Left lobe of liver (tissue), 2 donors: Measurements from ENCODE around the gene PIK3C2A. TPM values are rescaled to one million over a fixed set of nuclear protein-coding genes. Genes with fewer than 3 reads are reported as not detected.

Experiments
- ATAC-seq: fragments of 200-7000 bp; cut with Tn5 transposase; one replicate; pipeline ENCODE4 v1.9.1; 2020; ENCODE audit warnings: mild to moderate bottlenecking, moderate library complexity
- DNase-seq: peaks from one replicate; pipeline ENCODE4 v3.0.0-alpha.2; 2020; ENCODE audit warnings: low spot score
- total RNA-seq: library from RNA; stranded (reverse); gene quantifications from one replicate; pipeline ENCODE4 v1.2.1, GENCODE V29; 2021
- donor health status: DM: no; HTN: no; CAD: no; lungs with moderate emphysema.
- donor health status: DM: no; HTN: yes; CAD: no.

The PIK3C2A gene
- total RNA-seq, 1 donor from 2014 or later, result 20.5 TPM

DNA sequence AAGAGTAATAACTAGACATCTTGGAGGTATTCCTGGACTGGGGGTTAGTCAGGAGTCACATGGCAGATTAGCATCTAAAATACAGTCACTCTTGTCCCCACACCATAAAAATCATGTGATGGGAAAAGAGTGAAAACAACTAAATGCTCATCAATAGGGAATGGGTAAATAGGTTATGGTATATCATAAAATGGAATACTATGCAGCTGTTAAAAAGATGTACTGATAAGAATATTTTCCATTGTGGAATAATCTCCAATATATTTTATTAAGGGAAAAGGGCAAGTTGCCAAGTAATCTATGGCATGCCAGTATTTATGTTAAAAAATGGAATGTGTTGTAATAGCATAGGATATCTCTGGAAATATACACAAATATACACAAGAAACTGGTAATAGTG lies 6.6 kb upstream of the PIK3C2A start:
- ATAC-seq (no peak), DNase-seq (no peak)

DNA sequence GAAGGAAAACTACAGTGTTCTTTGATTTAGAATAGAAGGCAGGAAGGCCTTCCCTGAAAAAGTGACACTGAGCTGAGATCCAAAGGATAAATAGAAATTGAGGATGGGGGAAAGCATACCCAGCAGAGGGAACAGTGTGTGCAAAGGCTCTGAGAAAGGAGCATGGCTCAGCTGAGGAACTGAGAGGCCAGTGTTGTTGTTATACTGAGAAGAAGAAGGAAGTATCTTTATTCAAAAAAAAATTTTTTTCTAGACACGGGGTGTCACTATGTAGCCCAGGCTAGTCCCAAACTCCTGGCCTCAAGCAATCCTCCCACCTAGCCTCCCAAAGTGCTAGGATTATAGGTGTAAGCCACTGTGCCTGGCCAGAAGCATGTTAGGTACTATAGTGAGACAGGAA lies 3.5 kb upstream of the PIK3C2A start:
- ATAC-seq, result no peak
- DNase-seq, result no peak

DNA sequence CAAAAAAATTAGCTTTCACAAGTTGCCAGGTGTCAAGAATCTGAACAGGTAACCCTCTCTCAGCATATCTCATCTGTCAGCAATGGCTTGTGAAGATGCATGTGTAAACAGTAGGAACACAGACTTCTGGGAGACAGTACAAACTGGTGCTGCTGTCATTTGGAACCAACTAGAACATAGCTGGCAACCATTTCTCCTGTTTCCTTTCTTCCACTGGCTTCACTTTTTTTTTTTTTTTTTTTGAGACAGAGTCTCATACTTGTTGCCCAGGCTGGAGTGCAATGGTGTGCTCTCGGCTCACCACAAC lies 2.1 kb upstream of the PIK3C2A start:
- DNase-seq, result no peak
- no peak for ATAC-seq

DNA sequence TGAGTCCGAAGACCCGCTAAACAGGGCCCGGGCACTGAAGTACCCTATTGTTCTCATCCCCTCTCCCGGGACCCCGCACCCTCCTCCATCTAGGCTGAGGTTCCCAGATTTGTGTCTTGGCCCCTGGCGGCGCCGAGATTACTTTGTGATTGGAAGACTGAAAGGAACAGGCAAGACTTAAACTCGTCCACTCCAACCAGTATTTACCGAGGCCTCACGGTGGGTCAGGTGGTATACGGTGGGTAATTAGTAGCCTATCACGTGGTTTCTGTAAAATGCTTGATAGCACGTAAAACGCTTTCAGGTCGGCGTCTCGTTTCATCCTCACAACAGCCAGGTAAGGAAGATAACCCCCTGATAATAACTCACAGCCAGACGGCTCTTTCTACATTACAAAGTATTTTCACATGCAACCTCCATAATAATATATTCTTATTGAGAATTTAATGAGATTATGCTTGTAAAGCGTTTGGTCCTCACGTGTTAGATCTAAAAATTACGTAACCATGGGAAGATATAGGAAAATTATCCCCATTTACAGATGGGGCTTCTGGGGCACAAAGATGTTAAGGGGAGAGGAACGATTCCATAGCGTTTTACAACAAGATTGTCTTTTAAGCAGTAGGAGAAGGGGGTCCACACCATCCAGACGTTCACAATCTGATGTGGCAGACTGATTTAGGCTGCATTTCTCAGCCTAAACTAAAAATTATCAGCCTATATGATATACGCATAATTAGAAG lies 642 bp upstream of the PIK3C2A start:
- DNase-seq (no peak), ATAC-seq (peak; percentile 58)

DNA sequence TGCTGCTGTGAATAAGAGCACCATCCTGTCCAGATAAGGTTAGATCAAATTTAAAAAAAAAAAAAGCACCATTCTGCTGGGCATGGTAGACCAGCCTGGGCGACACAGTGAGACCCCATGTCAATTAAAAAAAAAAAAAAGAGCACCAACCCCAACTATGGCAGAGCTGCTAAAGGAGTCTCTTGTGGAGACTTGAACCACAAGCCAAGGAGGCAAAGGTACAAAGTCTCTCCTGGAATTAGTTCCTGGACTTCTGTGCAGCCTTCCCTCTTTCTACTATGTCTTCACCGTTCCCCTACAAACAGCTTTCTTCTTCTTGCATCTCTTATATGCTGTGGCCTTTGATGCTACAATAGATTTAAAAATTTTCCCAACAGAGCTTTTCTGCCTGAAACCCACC lies 1.3 kb downstream of the PIK3C2A start:
- DNase-seq (no peak), ATAC-seq (no peak)

DNA sequence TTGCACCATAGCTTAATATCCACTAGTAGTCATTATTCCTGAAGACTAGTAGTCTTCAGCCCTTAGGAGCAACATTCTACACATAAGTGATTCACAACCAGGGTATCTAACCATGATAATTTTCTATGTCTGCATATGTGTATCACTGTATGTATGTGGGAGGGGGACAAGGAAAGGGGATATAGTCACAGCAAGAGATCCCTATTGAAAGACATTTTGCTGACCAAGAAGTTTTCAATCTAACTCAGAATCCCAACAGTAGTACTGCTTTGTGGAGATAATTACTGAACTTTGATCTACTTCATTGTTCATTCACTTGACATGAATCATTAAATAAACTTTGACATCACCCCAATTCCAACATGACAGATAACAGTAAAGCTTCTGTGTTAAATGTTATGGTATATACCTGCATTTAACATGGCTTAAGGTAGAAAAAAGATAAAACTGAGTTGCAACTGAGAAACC lies 10.3 kb downstream of the PIK3C2A start:
- DNase-seq (no peak), ATAC-seq (peak; percentile 60)

DNA sequence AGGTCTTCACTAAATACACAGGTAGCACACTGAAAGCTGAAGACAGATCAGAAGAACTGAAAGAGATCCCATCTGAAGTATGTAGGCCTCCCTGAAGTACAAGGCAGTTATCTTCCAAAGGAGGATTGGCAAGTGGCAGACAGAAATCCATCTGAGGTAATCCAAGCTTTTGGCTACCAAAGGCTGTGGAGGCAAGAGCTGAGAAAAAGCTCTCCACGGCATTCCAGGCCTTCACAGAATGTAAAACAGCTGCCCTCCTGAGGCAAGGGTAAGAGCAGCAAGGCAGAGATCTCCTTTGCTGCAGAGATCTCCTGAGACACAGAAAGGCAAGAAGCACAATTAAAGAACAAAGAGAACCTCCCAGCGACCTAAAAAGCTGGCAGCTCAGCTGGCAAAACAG lies 19.1 kb downstream of the PIK3C2A start:
- DNase-seq (no peak), ATAC-seq (no peak)

DNA sequence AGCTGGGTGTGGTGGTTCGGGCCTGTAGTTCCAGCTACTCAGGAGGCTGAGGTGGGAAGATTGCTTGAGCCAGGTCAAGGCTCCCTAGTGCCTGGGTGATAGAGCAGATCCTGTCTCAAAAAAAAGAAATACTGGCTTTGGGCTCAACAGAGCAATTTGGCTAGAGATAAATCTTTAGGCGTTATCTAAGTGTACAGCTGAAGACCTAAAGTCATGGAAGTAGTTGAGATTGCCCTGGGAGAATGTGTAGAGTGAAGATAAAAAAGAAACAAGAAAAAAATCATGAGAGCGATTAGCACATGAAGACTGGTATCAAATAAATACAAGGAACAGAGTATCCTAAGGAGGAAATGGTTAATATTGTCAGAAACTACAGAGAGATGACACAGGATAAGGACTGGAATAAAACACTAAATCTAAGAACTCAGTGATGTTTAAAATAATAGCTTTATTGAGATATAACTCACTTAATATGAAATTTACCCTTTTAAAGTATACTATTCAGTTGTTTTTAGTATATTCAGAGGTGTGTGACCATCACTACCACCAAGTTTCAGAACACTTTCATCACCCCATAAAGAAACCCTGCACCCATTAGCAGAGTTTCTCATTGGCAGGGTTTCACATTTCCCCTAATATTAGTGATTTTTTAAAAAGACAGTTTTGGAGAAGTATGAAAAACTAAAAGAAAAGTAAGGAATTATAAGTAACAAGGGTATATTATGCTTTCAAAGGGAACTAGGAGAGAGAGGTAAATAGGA lies 20.7 kb downstream of the PIK3C2A start:
- DNase-seq (no peak), ATAC-seq (no peak)

DNA sequence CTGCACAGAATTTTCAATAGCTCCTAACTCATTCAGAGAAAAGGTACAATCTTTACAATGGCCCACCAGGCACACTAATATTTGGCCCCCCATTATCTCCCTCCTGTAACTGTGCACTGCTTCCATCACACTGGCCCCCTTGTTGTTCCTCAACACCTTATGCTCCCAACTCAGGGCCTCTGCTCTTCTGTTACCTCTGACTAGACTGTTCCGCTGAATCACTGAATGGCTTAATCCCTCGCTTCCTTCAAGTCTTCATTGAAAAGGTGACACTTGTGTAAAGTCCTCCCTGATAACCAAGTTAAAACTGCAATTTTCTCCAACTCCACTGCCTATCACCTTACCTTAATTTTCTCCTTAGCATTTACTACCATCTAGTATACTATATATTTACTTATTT lies 21.8 kb downstream of the PIK3C2A start:
- no peak for ATAC-seq

DNA sequence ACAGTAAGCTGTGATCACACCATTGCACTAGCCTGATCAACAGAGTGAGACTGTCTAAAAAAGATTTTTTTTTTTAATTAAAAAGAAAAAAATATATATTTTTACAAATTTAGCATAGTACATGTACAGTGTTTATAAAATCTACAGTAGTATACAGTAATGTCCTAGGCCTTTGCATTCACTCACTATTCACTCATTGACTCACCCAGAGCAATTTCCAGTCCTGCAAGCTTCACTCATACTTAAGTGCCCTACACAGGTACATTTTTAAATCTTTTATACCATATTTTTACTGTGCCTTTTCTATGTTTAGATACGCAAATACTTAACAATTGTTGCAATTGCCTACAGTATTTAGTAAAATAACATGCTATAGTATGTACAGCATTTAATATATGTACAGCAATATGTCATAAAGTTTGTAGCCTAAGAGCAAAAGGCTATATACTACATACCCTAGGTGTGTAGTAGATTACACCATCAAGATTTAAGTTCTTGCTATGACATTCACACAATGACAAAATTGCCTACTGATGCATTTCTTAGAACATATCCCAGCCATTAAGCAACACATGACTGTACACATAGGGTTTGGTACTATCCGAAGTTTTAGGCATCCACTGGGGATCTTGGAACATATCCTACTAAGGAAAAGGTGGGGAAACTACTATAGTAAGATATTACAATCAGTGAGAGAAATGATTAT lies 22.8 kb downstream of the PIK3C2A start:
- DNase-seq (no peak), ATAC-seq (no peak)

More for the DNA sequence above, 21.8 kb downstream of the PIK3C2A start:
- no peak for DNase-seq

DNA sequence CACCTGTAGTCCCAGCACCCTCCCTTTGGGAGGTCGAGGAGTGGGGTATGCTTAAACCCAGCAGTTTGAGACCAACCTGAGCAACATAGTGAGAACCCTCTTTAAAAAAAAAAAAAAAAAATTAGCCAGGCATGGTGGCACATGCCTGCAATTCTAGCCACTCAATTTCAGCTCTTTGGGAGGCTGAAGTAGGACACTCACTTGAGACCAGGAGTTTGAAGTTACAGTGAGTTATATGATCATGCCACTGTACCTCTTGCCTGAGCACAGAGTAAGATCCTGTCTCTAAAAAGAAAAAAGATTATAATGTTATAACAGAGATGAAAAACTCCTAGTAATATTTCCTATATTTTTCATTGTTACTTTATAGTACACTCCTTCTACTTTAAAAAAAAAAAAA lies 23.9 kb downstream of the PIK3C2A start:
- no peak for DNase-seq
- no peak for ATAC-seq

DNA sequence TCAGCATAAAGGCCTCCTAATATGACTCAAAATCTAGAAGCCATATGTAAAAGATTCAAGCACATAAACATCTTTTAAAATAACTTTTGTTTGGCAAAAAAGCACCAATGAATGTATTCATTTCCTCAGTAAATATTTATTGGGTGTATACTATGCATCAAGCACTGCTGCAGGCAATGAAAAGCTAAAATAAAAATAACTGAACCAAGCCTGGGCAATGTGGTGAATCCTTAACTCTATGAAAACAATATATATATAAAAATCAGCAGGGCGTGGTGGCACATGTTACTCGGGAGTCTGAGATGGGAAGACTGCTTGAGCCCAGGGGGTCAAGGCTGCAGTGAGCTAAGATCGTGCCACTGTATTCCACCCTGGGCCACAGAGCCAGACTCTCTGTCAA lies 27.8 kb downstream of the PIK3C2A start:
- DNase-seq (no peak), ATAC-seq (no peak)

DNA sequence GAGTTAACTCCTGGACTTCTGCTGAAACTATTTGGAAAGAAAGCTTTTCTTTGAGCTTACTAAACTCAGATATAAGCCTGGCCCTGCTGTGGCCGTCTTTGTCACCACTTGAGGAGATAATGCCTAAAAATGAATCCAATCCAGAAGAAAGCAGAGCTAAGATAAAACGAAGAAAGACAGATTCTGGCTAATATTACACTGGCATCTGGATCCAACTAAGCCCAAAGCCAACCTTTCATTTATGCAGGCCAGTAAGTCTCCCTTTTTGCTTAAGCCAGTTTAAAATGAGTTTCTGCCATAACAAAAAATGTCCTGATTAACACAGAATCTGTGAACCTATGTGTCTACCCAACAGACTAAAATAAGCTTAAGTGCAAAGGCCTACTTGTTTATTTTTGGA lies 34.5 kb downstream of the PIK3C2A start:
- ATAC-seq (no peak), DNase-seq (no peak)

DNA sequence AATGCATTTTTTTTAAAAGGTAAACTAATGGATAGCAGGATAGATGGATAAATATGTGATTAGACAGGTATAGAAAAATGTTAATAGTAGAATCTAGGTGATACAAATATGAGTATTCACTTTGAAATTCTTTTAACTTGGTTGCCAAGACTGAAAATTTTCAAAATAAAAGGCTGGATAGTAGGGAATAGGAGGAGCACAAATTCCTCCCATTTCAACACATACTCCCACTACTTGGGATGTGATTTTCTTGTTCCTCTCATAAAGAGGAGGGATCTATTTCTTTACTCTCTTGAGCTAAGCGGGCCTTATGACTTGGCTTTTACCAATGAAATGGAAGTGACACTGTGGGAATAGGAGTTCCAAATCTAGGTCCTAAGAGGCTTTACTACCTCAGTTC lies 35.9 kb downstream of the PIK3C2A start:
- ATAC-seq (no peak), DNase-seq (no peak)

DNA sequence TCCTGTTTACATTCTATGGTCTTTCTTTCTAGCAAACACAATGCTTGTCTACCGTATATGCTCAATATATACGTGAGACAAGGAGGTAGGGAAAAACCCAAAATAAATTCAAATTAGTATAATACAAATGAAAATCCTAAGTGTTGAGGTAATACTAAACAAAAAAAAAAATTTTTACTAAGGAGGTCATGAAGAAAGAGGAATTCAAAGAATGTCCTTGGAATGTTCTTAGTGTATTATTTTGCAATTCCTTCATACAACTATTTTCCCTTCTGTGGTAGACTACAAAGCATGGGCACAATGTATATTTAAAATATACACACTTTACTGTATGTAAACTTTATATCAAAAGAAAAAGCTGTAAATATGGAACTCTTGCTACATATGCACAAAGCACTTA lies 36.4 kb downstream of the PIK3C2A start:
- ATAC-seq (no peak), DNase-seq (no peak)

DNA sequence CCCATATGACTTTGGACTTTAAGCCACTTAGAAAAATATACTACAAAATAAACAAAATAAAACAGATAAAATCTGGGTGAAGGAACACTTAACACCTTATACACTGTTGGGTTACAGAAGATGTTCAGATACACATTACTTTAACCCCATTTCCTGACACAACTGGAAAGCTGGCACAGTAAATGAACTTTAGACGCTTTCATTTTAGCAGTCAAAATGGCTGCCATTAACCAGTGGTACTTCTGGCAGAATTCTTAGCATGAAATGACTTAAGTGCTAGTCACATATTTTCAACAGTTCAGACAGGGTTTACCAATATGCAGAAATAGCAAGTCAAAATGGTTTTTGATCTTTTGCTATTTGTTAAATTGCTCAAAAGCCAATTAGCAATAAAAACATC lies 37.9 kb downstream of the PIK3C2A start:
- DNase-seq (no peak), ATAC-seq (no peak)

DNA sequence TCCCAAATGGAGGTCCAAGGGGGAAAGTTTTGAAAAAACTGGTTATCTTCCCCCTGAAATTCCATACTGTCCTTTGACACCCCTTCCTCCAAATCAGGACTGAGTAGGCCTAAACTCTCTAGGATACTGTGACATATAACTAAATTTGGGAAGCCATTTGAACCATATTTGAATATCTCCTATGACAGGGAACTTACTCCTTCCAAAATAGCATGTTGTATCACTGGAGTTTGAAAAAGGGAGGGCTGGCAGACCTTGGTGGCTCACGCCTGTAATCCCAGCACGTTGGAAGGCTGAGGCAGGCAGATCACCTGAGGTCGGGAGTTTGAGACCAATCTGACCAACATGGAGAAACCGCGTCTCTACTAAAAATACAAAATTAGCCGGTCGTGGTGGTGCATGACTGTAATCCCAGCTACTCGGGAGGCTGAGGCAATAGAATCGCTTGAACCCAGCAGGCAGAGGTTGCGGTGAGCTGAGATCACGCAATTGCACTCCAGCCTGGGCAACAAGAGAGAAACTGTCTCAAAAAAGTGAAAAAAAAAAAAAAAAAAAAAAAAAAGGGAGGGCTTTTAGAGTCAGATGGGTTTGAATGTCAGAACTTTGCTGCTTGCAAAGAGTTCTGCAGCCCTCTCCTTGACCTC lies 42.4 kb downstream of the PIK3C2A start:
- DNase-seq (no peak), ATAC-seq (peak; percentile 22)

DNA sequence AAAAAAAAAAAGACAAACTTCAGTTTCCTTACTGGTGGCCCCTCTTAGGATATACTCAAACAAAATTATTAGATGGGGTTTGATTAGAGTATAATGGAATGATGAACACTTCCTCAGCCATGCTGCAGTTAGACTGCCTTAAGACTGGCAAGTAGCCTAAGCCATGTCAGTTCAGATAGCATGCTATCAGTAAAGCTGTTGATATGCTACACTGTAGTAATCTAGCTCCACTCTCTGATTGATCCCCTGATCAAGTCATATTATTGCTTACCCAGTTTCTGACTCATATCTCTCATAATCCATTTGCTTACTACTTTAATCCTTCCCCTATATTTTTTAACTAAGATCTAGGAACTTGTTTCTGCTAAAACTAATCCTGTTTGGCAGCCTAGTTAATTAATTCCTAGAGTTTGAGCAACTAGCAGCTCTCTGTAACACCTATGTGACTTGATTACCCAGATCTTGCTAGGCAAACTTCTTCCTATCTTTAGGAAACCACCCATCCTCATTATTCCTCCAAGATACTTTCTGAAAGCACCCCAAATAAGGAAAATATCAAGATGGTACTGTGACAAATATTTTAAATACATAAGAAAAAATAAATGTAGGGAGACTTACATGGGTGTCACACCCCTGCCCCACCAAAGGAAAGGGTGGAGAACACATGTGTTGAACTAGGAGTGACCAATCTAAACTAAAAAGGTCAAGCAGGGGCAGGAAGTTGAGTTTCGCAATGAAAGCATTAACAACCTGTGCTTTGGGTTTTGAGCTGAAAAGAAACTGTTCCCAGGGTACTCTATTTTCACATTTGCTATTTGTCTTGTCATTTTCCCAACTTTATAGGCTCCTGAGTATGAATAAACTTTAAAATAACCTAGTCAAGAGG lies 43.2 kb downstream of the PIK3C2A start:
- no peak for DNase-seq
- ATAC-seq, result peak; percentile 89

DNA sequence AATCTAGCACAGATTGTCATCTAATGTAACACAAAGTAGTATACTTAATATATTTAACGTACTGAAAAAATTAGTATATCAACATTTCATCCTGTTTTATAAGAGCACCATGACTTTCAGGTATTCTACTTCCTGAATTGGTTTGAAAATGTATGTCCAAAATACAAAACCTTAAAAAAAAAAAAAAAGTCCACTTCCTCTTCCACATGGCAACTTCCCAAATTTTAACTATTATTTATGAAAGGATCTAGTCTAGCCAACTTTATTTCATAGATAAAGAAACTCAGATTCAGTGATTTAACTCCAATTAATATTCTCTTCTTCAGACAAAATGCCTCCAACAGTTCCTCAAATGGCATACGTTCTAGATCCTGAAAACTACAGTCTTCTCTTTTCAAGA lies 44.0 kb downstream of the PIK3C2A start:
- DNase-seq, result no peak
- no peak for ATAC-seq

DNA sequence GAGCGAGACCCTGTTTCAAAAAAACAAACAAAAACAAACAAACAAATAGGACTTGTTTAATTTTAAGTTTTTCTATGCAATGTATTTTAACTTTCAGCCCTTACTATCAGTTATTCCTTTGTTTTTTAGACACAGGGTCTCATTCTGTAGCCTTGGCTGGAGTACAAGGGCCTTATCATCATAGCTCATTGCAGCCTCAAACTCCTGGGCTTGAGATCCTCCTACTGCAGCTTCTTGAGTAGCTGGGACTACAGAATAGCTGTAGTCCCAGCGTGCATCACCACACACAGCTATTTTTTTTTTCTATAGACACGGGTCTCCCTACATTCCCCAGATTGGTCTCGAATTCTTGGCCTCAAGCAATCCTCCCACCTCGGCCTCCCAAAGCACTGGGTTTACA lies 44.5 kb downstream of the PIK3C2A start:
- DNase-seq (no peak), ATAC-seq (no peak)

DNA sequence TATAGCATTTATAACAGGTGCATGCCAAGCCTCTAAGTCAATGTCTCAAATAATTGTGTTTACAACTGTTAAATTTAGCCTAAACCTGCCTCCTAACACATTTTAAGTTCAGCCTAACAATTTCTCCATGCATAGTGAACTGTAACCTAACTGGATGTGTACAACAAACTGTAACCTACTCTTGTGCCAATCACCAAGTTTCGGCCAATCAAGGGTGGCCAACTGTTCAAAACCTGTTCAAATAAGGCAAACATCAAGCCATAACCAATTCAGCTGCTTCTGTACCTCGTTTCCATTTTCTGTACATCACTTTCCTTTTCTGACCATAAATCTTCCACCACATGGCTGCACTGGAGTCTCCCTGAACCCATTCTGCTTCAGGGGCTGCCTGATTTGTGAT lies 45.4 kb downstream of the PIK3C2A start:
- ATAC-seq (no peak), DNase-seq (no peak)
